ENCODE measurements around the gene HELZ. TPM values are rescaled to one million over a fixed set of nuclear protein-coding genes. Genes with fewer than 3 reads are reported as not detected.

HELZ gene
- total and polyA plus RNA-seq, 2 donors (not counting 1 experiment from before 2014, with no cell fraction given), result 10.4 to 97.8 TPM

- no CpG with 5 or more reads among the region's 1 CpG for WGBS (ENCODE audit: insufficient coverage)
- H3K9me3 ChIP-seq (ENCODE audit: control extremely low read depth in 1 of 3, control insufficient read depth in 2 of 3, insufficient read depth in 1 of 3, low read length in 2 of 3), result no peaks in the 10 kb centered on the region
- ChIA-PET CTCF (no interaction called here), POLR2A (no interaction called here)
- no peaks in the 10 kb centered on the region for H3K4me1 Mint-ChIP-seq
- TF ChIP-seq, protein P1, sequence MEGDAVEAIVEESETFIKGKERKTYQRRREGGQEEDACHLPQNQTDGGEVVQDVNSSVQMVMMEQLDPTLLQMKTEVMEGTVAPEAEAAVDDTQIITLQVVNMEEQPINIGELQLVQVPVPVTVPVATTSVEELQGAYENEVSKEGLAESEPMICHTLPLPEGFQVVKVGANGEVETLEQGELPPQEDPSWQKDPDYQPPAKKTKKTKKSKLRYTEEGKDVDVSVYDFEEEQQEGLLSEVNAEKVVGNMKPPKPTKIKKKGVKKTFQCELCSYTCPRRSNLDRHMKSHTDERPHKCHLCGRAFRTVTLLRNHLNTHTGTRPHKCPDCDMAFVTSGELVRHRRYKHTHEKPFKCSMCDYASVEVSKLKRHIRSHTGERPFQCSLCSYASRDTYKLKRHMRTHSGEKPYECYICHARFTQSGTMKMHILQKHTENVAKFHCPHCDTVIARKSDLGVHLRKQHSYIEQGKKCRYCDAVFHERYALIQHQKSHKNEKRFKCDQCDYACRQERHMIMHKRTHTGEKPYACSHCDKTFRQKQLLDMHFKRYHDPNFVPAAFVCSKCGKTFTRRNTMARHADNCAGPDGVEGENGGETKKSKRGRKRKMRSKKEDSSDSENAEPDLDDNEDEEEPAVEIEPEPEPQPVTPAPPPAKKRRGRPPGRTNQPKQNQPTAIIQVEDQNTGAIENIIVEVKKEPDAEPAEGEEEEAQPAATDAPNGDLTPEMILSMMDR (IDR thresholded peaks at IDR 0.05), result no peak
- TF ChIP-seq EZH2 (IDR thresholded peaks at IDR 0.05; ENCODE audit: borderline replicate concordance, insufficient read depth, low read depth, low read length, poor library complexity, severe bottlenecking), result no peak
- no peak overlapping the region for H3K4me3 Mint-ChIP-seq
- no peak overlapping the region for H3K9ac ChIP-seq (ENCODE audit: low read length)
- no peaks in the 10 kb centered on the region for H3K9me3 Mint-ChIP-seq (ENCODE audit: insufficient read depth)
- intact Hi-C loops (cut with micrococcal nuclease), result no loop called here
- no peaks in the 10 kb centered on the region for H3K27me3 ChIP-seq (replicated peaks in 1 of 4; ENCODE audit: control extremely low read depth in 1 of 4, control insufficient read depth in 3 of 4, insufficient read depth in 4 of 4, low read length in 3 of 4)
- H3K27ac ChIP-seq (ENCODE audit: low read length in 2 of 2), result no peak overlapping the region
- H3K4me2 ChIP-seq (replicated peaks; ENCODE audit: low read depth, low read length, poor library complexity, severe bottlenecking), result no peak overlapping the region
- H3K79me2 ChIP-seq (ENCODE audit: control insufficient read depth, insufficient read depth, low read length), result peaks cover 12% of the 10 kb centered on the region
- DNase-seq (no peak), ATAC-seq (ENCODE audit: low read depth) (no peak)
- no peak overlapping the region for H3K4me3 ChIP-seq (ENCODE audit: control extremely low read depth in 1 of 5, extremely low read depth in 1 of 5, insufficient read depth in 1 of 5, low read depth in 2 of 5, low read length in 4 of 5)
- H2AFZ ChIP-seq (ENCODE audit: insufficient read depth, low read depth, low read length, poor library complexity, severe bottlenecking), result no peak overlapping the region
- H3K36me3 ChIP-seq (replicated peaks in 1 of 2; ENCODE audit: control extremely low read depth in 1 of 2, control insufficient read depth in 1 of 2, extremely low read depth in 1 of 2, insufficient read depth in 2 of 2, low read length in 1 of 2), result peaks cover 8 to 46% of the 10 kb centered on the region in 2 experiments
- H3K4me1 ChIP-seq (ENCODE audit: control insufficient read depth in 2 of 2, insufficient read depth in 2 of 2, low read length in 2 of 2), result no peaks in the 10 kb centered on the region
- no peaks in the 10 kb centered on the region for H3K27me3 Mint-ChIP-seq
- H3K27ac Mint-ChIP-seq, result no peak overlapping the region
- H4K20me1 ChIP-seq (ENCODE audit: control insufficient read depth, insufficient read depth, low read length, poor library complexity, severe bottlenecking), result peaks cover 19% of the 10 kb centered on the region
These were observed 42.5 kb downstream of the HELZ start for GRCh38 chr17:67202503-67202902.

- Histone ChIP-seq H4K20me1 (ENCODE audit: control insufficient read depth, insufficient read depth, low read length, poor library complexity, severe bottlenecking) (peaks cover 18% of the 10 kb centered on the region), H2AFZ (ENCODE audit: insufficient read depth, low read depth, low read length, poor library complexity, severe bottlenecking) (no peak overlapping the region), H3K4me1 (ENCODE audit: control insufficient read depth in 2 of 2, insufficient read depth in 2 of 2, low read length in 2 of 2) (no peaks in the 10 kb centered on the region), H3K9me3 (ENCODE audit: control extremely low read depth in 1 of 3, control insufficient read depth in 2 of 3, insufficient read depth in 1 of 3, low read length in 2 of 3) (no peaks in the 10 kb centered on the region), H3K27me3 (replicated peaks in 1 of 4; ENCODE audit: control extremely low read depth in 1 of 4, control insufficient read depth in 3 of 4, insufficient read depth in 4 of 4, low read length in 3 of 4) (no peaks in the 10 kb centered on the region), H3K9ac (ENCODE audit: low read length) (no peak overlapping the region), H3K79me2 (ENCODE audit: control insufficient read depth, insufficient read depth, low read length) (peaks cover 4% of the 10 kb centered on the region), H3K27ac (ENCODE audit: low read length in 2 of 2) (no peak overlapping the region), H3K4me2 (replicated peaks; ENCODE audit: low read depth, low read length, poor library complexity, severe bottlenecking) (no peak overlapping the region), H3K36me3 (replicated peaks in 1 of 2; ENCODE audit: control extremely low read depth in 1 of 2, control insufficient read depth in 1 of 2, extremely low read depth in 1 of 2, insufficient read depth in 2 of 2, low read length in 1 of 2) (peaks cover 14 to 57% of the 10 kb centered on the region in 2 experiments), H3K4me3 (ENCODE audit: control extremely low read depth in 1 of 5, extremely low read depth in 1 of 5, insufficient read depth in 1 of 5, low read depth in 2 of 5, low read length in 4 of 5) (no peak overlapping the region)
- no peaks in the 10 kb centered on the region for H3K27me3 Mint-ChIP-seq
- WGBS (ENCODE audit: insufficient coverage), result no CpG with 5 or more reads among the region's 4 CpGs
- H3K4me1 Mint-ChIP-seq, result no peaks in the 10 kb centered on the region
- no peak overlapping the region for H3K4me3 Mint-ChIP-seq
- CTCF ChIA-PET, result interaction anchor here (1.6 to 1.7 kb wide), 2 partner anchors 13 to 21 kb away, joined by 4 read pairs; no protein-coding TSS in a partner anchor
- H3K9me3 Mint-ChIP-seq (ENCODE audit: insufficient read depth), result no peaks in the 10 kb centered on the region
- POLR2A ChIA-PET, result no interaction called here
- TF ChIP-seq EZH2 (IDR thresholded peaks at IDR 0.05; ENCODE audit: borderline replicate concordance, insufficient read depth, low read depth, low read length, poor library complexity, severe bottlenecking), result no peak
- TF ChIP-seq, protein P1 (IDR thresholded peaks at IDR 0.05), result peak; percentile 69
- ATAC-seq (ENCODE audit: low read depth) (no peak), DNase-seq (no peak)
- intact Hi-C loops (cut with micrococcal nuclease), result no loop called here
- H3K27ac Mint-ChIP-seq, result no peak overlapping the region
These were observed 44.2 kb downstream of the HELZ start for GRCh38 chr17:67200727-67201301.

Measured in B cell (primary cell).